GM21381 (cell line): ENCODE data around the gene TACC3.

ENCODE experiments used
- ATAC-seq: cut with Tn5 transposase; IDR thresholded peaks from one replicate; pipeline ENCODE4 v1.9.1; 2021; ENCODE audit warnings: mild to moderate bottlenecking, moderate library complexity; ENCODE audit not compliant: unreplicated experiment

TACC3 gene

DNA sequence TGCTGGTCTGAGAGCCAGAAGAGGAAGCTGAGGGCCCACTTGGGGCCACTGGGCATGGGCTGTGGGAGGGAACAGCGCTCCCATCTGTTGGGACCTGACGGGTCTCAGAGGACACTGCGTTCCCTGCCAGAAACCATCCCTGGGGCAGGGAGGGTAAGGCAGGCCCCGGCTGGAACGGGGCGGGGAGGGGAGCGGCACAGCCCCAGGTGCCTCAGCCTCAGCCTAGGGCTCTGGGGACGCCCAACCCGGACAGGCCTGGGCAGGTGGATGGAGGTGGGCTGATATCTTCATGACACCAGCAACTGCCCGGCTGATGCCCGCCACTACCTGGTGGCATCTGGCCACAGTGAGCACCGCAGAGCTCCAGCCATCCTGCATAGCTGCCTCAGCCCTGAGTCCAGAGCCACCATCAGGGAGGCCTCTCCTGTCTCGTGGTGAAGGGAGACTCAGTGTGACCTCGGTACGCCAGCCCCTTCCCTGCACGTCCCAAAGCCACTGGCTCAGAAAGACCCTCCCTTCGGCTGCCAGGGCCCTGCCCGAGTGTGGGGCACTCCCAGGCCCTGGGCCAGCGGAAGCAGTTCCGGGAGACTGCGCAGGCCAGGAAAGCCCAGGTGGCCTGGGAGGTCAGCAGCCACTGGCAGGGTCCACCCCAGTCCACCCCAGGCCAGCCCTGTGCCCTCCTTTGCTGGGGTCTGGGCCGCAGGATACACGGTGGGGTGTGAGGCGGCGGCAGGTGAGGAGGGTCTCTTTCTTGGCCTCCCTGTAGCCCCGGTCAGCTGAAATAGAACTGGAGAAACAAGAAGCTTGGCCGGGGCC, 37.2 kb downstream of the TACC3 start:
- ATAC-seq: no peak

DNA sequence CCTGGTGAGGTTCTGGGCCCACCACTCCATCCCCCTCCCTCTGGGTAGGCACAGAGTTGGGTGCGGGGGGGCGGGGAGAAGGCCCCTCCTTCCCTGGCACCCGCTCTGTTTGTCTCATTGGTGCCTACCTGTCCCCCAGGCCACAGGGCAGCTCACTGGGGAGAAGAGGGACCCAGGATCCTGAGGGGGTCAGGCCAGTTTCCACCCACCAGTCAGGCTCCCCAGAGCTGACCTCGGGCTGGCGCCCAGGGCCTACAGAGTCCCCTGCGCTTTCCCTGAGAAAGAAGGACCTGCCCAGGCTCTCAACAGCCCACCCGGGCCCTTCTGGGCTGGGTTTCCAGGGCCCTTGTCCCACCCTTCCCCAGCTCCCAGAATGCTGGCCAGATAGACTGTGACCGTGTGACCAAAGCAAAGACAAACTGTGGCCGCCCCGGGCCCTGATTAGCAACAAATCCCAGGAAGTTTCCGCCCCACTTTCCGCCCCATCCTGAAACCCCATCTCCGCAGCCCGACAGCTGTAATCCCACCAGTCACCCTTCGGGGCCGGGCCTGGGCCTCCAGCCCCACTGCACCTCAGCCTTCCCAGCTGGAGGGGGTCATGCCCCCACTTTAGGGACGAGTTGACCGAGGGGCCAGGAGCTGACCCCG, 38.0 kb downstream of the TACC3 start:
- ATAC-seq: no peak

DNA sequence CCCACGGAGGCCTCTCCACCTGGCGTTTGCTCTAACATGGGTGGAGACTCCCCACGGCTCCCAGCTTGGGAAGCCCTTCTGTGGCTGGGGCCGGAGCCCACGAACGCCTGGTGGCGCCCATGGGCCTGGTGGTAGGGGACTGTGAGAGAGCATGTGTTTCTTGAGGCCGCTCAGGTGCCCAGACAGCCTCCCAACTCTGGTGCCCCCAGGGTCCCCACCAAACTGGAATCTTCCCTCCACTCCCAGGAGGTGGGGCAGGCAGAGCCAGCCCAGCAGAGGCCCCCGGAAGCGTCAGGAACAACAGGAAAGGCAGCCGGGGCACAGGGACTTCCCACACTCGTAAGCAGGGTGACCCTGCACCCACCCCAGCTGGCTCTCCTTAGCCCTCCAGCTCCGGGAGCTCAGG, 38.5 kb downstream of the TACC3 start:
- ATAC-seq: no peak

DNA sequence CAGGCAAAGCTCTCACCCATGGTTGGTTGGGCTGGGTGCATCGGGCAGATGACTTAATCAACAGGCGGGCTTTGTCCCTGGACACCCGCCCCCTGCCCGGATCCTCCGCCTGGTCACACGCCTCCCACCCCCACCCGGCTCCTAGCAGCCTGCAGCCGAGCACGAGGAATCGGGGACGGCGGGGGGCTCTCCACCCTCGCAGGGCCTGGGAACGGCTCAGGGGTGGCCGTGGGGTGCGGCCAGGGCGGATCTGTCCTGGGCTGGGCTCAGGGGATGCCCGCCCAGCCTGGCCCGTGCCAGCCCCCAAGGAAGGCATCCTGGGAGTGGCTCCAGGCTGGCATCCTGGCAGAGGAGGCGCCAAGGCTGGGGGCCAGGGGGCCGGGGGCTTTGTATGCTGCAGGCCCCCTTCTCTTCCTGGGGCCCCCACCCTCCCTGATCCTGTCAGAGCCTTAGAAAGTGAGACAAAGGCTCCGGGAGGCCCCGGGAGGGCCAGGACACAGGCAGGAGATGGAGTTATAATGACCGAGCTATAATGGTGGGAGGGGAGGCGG, 39.3 kb downstream of the TACC3 start:
- ATAC-seq: no peak

DNA sequence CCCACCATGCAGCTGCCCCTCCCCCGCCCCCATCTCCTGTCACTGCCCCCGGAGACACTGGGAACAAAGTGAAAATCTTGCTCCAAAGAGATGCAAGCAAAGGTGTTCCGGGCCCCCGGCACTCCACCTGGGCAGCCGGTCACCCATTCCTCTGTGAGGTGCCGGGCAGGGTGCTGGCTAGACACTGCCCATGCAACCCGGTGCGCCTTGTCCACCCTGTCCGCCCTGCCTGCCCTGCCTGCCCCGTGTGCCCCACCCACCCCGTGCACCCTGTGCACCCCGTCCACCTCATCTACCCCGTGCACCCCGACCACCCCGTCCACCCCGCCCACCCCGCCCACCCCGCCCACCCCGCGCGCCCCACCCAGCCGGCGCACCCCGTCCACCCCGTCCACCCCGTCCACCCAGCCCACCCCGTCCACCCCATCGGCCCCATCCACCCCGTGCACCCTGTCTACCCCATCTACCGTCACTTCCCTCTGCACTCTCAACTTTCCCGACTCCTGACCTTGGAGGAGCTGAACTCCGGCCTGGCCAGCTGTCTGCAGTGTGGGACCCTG, 39.9 kb downstream of the TACC3 start:
- ATAC-seq: no peak

DNA sequence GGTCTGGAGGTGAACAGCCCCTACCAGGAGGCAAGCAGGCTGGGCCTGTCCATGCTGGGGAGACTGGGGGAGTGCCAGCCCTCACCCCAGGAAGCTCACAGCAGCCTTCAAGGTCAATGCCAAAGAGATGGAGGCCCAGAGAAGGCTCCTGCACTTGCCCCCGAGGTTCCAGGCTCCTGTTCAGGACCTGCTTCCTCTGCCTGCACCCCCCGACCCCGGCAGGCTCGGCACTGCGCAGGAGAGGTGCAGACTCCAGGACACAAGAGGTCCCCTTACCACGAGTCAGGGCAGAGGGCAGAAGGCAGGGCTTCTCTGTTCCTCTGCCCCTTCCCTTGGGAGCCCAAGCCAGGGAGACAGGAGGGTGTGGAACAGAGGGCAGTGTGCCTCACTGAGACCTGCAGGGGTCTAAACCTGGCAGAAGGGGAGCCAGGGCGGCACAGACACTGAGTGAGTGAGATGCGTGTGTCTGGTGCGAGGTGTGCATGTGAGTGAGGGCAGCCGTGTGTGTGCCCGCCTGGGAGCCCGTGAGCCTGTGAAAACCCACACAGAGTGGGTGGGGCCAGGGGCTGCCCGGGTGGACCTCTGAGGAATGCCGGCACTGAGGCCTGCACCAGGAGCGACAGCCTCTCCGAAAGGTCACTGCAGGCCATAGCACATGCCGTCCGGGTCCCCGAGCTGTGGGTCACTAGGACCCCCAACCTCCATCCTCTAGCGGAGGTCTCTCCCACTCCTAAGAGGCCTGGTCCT, 41.1 kb downstream of the TACC3 start:
- ATAC-seq: no peak

DNA sequence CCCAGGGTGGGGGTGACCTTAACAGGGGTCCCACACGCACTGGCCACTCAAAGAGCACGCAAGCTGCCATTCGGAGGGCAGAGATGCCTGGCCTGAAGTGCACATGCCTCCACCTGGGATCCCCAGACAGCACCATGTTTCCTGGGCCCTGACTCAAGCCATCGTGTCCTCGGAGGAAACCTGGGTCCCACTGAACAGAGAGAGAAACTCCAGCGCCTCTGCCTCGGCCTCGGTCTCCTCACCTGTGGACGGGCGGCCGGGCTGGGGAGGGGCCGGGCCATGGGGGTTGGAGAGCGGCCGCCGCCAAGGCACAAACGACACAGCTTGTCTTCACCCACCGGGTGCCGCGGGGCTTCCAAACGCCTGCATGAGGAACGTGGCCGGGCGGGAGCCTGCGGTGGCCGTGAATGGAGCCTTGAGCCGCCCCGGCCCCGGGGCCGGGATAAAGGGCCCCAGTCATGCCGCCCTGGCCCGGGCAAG, 41.8 kb downstream of the TACC3 start:
- ATAC-seq: no peak

DNA sequence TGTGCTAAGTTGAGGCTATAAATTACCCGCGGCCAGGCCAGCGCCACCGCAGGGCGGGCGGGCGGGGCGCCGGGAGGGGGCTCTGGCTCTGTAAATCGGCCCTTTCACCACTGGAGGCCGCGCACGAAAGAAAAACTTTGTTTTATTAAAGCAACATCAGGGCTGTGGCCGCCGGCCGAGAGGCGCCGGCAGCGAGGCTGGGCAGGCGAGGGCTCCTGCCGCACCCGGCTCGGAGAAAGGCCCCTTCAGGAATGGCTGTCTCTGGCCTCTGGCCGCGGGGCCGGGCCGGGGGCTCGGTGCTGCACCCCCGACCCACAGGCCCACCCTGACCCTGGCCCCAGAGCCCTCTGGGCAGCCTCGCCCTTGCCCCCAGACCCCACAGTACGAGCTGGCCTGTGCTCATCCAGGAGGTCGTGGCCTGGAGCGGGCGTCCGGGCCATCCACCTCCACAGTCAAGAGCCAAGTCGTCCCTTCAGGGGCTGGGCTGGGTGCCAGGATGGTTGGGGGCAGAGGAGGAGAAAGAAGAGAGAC, 42.3 kb downstream of the TACC3 start:
- ATAC-seq: no peak

- ATAC-seq: no peak
Observed at GRCh38 chr4:1764670-1765069, 43.3 kb downstream of the TACC3 start.

DNA sequence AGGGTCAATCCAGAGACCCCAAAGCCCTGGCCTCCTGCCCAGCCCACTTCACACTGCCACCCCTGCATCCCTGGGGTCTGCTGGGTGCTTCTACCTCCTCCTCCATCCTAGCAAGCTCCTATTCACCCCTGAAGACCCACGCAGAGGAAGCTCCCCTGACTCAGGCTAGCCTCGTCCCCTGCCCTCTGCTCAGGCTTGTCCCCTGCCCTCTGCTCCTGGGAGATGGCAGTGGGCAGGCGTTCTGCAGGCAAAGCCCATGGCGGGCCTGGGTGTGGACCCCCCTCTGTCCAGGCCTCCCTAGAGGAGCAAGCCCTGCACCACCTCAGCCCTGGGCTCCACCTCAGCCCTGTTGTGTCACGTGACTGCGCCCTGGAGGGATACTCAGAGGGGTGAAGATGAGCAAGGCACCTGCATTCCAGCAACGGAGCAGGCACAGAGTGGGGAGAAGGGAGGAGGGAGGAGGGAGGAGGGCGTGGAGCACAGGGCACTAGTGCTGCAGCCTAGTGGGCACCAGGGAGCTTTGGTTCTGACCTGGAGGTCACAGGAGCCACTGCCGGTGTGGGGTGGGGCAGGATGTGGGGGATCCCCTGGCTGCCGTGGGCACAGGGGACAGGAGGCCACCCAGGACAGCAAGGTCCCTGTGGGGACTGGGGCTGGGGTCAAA, 44.2 kb downstream of the TACC3 start:
- no peak for ATAC-seq

DNA sequence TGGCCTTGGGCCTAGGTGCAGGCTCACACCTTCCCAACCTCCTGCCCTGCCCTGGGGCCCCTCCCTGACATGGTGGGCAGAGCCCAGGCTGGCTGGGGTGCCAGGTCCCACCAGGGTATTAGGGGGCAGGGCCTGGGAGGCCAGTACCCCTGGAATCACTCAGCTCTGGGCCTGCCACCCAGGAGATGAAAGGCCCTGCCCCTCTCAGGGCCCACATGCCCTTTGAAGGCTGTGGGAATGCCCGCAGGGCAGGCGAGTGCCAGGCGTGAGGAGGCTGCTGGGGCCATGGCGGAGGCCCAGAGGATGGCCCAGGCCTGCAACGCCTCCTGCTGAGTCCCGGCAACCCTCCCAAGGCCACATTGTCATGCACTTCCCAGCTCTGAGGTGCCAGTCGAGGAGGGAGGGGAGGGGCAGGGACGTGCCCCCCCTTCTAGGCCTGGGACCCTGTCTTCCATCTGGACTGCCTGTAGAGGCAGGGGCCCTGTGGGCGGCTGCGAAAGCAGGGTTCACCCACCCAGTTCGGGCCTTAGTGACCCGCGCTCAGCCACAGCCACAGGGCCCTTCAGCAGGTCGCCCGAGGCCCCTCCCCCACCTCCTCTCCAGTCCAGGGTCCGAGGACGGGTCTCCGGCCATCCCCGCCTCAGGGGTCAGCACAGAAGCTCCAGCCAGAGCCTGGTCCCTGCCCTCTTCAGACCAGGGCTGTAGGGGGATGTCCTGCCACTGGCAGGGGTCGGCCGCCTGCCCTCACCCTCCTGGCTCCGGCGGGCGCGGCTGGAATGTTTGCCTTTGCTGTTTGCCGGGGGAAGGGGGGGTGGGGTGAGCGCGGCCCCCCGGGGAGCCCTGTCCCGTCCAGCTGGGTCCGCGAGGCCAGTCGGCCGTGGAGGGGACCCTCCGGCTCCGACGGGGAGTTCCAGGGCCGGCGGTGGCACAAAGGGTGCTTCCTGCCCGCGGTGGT, 45.1 kb downstream of the TACC3 start:
- ATAC-seq: no peak

DNA sequence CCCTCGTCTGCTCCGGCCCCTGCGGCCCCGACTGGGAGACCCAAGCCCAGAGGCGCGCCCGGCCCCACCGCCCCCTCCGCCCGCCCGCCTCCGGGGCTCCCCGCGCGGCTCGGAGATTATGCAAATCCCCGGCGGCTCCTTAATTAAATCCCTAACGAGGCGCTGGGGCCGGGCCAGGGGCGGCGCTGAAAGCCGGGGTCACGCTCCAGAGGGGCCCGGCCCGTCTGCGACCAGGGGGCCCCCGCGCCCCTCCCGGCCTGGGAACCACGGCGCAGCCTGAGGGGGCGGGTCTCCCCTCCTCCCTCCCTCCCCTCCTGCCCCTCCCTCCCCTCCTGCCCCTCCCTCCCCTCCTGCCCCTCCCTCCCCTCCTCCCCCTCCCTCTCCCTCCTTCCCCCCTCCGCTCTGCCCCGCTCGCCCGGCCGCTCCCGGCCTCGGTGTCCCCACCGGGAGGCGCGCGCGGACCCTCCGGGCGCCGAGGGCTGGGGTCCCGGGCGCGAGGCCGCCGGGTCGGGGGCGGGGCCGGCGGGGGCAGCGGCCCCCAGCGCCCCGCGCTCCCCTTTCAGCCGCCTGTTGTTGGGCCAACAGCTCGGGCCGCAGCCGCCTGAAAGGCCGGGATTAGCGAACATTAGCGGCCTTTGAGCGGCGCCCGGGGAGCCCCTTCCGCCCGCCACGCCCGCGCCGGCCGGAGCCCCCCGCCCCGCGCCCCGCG, 45.9 kb downstream of the TACC3 start:
- ATAC-seq: no peak

GRCh38 chr4:1767770-1768366, 46.5 kb downstream of the TACC3 start:
- no peak for ATAC-seq

DNA sequence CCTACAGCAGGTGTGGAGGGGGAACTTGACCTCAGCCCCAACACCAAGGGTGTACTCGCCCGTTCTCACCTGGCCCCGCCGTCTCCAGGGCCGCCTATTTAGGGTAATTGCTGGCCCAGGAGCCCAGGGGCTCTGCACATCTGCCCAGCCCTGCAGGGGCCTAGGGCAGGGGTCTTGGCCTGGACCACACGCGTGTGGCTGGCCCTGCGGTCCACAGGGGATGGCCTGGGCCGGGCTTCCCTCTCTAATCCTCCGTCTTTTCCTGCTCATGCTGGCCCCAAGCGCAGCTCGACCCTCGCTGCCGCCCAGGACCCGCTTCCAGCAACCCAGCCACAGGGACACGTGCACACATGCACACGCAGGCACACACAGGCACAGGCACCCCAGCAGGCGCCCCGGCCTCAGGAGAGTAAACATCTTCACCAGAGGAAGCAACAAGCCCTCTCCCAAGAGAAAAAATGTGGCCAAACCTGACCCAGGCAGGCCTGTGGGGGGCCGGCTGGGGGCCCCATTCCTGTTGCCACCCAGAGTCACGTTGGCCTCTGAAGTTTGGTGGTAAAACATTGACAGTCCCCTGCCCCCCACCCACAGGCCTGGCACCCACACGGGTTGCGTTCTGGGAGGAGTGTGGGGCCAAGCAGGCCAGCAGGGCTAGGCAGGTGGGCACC, 47.2 kb downstream of the TACC3 start:
- ATAC-seq: no peak

DNA sequence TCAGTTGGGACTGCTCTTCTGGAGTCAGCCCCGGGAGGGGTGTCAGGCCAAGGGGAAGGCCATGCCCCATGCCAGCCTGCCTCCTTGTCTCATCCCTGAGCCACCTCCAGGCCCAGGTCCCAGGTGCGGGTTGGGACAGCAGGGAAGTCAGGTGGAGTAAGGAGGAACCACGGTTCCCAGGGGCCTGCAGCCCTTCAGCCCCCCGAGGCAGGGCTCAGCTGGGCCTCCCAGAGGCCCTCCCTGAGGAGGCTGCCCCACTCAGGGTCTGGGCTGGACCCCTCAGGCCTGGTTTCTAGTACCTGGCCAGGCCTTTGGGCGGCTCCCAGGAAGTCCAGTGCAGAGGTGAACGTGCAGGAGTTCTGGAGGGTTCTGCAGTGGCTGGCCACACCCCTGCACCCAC, 48.4 kb downstream of the TACC3 start:
- no peak for ATAC-seq

GRCh38 chr4:1770245-1770644, 48.9 kb downstream of the TACC3 start:
- ATAC-seq: no peak

GRCh38 chr4:1770791-1771231, 49.5 kb downstream of the TACC3 start:
- no peak for ATAC-seq
